Neural cell (in vitro differentiated cells): ENCODE measurements around the gene PPIB. TPM values are rescaled to one million over a fixed set of nuclear protein-coding genes. Genes with fewer than 3 reads are reported as not detected.
"Not testable (repeated sequence)": the region's sequence is repeated elsewhere in the genome, so short reads cannot be mapped to it uniquely, and the experiment has no call there.

Experiments used
- H2AFZ ChIP-seq: fragments of 200-600, 300-800 bp; sonication (generic), shearing (Covaris generic); 2 replicates; pipeline ENCODE4 v1.6.0; 2014; ENCODE audit warnings: low read depth, mild to moderate bottlenecking, antibody characterized with exemption, low read length, moderate library complexity
- H3F3A ChIP-seq: fragments of 200-600 bp; shearing (Covaris generic); 2 replicates; pipeline ENCODE4 v1.6.1; 2016; ENCODE audit warnings: mild to moderate bottlenecking, moderate library complexity, mixed read lengths, antibody characterized with exemption, low read length; ENCODE audit not compliant: insufficient read depth, poor library complexity, severe bottlenecking
- H3K27ac ChIP-seq: fragments of 200-600, 300-800 bp; sonication (generic), shearing (Covaris generic); 2 replicates; pipeline ENCODE4 v1.5.1; 2014; ENCODE audit warnings: mild to moderate bottlenecking, low read length, moderate library complexity
- H3K27me3 ChIP-seq: fragments of 300-800, 200-600 bp; sonication (generic), shearing (Covaris generic); 2 replicates; pipeline ENCODE4 v1.6.0; 2014; ENCODE audit warnings: mild to moderate bottlenecking, low read depth, low read length, moderate library complexity; ENCODE audit not compliant: insufficient read depth
- H3K36me3 ChIP-seq: fragments of 300-800, 200-600 bp; sonication (generic), shearing (Covaris generic); 2 replicates; pipeline ENCODE4 v1.5.1; 2014; ENCODE audit warnings: mild to moderate bottlenecking, antibody characterized with exemption, low read length, moderate library complexity; ENCODE audit not compliant: insufficient read depth
- H3K4me2 ChIP-seq: fragments of 300-800, 200-600 bp; sonication (generic), shearing (Covaris generic); 2 replicates; pipeline ENCODE4 v1.6.0; 2014; ENCODE audit warnings: mild to moderate bottlenecking, low read length
- H3K4me3 ChIP-seq: fragments of 300-800, 200-600 bp; sonication (generic), shearing (Covaris generic); 2 replicates; pipeline ENCODE4 v1.5.1; 2014; ENCODE audit warnings: mild to moderate bottlenecking, low read length, moderate library complexity
- H3K79me2 ChIP-seq: fragments of 200-600 bp; shearing (Covaris generic); replicated peaks from 2 replicates; pipeline ENCODE4 v1.6.0; 2014; ENCODE audit warnings: mild to moderate bottlenecking, low read length, moderate library complexity; ENCODE audit not compliant: insufficient read depth
- H3K9ac ChIP-seq: fragments of 300-800, 200-600 bp; sonication (generic), shearing (Covaris generic); 2 replicates; pipeline ENCODE4 v1.6.1; 2016; ENCODE audit warnings: mild to moderate bottlenecking, low read length, mixed read lengths
- H3K9me2 ChIP-seq: fragments of 200-600 bp; shearing (Covaris generic); 2 replicates; pipeline ENCODE4 v1.6.1; 2016; ENCODE audit warnings: mild to moderate bottlenecking, low read length, mixed read lengths; ENCODE audit not compliant: insufficient read depth
- H3K9me3 ChIP-seq: fragments of 200-600, 300-800 bp; sonication (generic), shearing (Covaris generic); 2 replicates; pipeline ENCODE4 v1.6.1; 2016; ENCODE audit warnings: mild to moderate bottlenecking, mixed run types, low read length, moderate library complexity, mixed read lengths
- H4K20me1 ChIP-seq: fragments of 200-600 bp; shearing (Covaris generic); 2 replicates; pipeline ENCODE4 v1.6.1; 2016; ENCODE audit warnings: mild to moderate bottlenecking, mixed run types; ENCODE audit not compliant: insufficient read depth
- CTCF ChIP-seq: fragments of 450-650 bp; IDR thresholded peaks from 2 replicates; pipeline ENCODE4 v1.5.1; 2014; ENCODE audit warnings: antibody characterized with exemption, mild to moderate bottlenecking, moderate library complexity; ENCODE audit not compliant: poor library complexity, severe bottlenecking
- EP300 ChIP-seq: fragments of 450-650 bp; conservative IDR thresholded peaks from 2 replicates; pipeline ENCODE4 v1.6.1; 2014; ENCODE audit warnings: antibody characterized with exemption, mild to moderate bottlenecking, moderate library complexity; ENCODE audit not compliant: poor library complexity, severe bottlenecking
- EZH2 ChIP-seq: fragments of 200-600, 300-800 bp; shearing (Covaris generic), sonication (generic); IDR thresholded peaks from 2 replicates; pipeline ENCODE4 v1.6.1; 2014; ENCODE audit warnings: antibody characterized with exemption, low read length, borderline replicate concordance, mild to moderate bottlenecking; ENCODE audit not compliant: insufficient read depth, poor library complexity, severe bottlenecking
- MXI1 ChIP-seq: fragments of 450-650 bp; conservative IDR thresholded peaks from 2 replicates; pipeline ENCODE4 v1.6.1; 2014; ENCODE audit warnings: antibody characterized with exemption, mild to moderate bottlenecking; ENCODE audit not compliant: poor library complexity, severe bottlenecking
- POLR2AphosphoS5 ChIP-seq: IDR thresholded peaks from 2 replicates; pipeline ENCODE4 v1.6.1; 2012
- RAD21 ChIP-seq: fragments of 450-650 bp; conservative IDR thresholded peaks from 2 replicates; pipeline ENCODE4 v1.6.1; 2014; ENCODE audit warnings: antibody characterized with exemption, mild to moderate bottlenecking, moderate library complexity
- REST ChIP-seq: IDR thresholded peaks from 2 replicates; pipeline ENCODE4 v1.6.1; 2012; ENCODE audit warnings: borderline replicate concordance
- SMC3 ChIP-seq: fragments of 450-650 bp; conservative IDR thresholded peaks from 2 replicates; pipeline ENCODE4 v1.6.1; 2014; ENCODE audit warnings: antibody characterized with exemption, mild to moderate bottlenecking, moderate library complexity; ENCODE audit not compliant: poor library complexity
- TAF1 ChIP-seq: IDR thresholded peaks from 2 replicates; pipeline ENCODE4 v1.6.1; 2012; ENCODE audit warnings: low read depth
- polyA plus RNA-seq: library from polyadenylated mRNA; depleted of rRNA; stranded (reverse); fragments of >200 nt; gene quantifications from 2 replicates; pipeline ENCODE4 v1.2.3, GENCODE V29; 2014

PPIB gene
- polyA plus RNA-seq, 1 donor from 2014 or later, result 206 TPM

- no peak for TF ChIP-seq RAD21
- no peak for TF ChIP-seq MXI1
These were observed 40.4 kb downstream of the PPIB start (continued) for GRCh38 chr15:64122444-64122843.

- no peak for TF ChIP-seq EZH2
- no peak for TF ChIP-seq REST
- no peak for TF ChIP-seq EP300
- no peak for TF ChIP-seq MXI1
- TF ChIP-seq RAD21, result no peak
- no peak for TF ChIP-seq SMC3
- TF ChIP-seq CTCF, result no peak
- TF ChIP-seq POLR2AphosphoS5, result no peak
- TF ChIP-seq TAF1, result no peak
- Histone ChIP-seq H3K4me2 (no peak overlapping the region), H3K9ac (no peak overlapping the region), H3K27me3 (no peaks in the 10 kb centered on the region), H3K79me2 (no peaks in the 10 kb centered on the region), H3F3A (no peaks in the 10 kb centered on the region), H3K9me3 (no peaks in the 10 kb centered on the region), H3K27ac (no peak overlapping the region), H3K4me3 (no peak overlapping the region), H2AFZ (no peak overlapping the region), H3K9me2 (no peaks in the 10 kb centered on the region), H4K20me1 (no peaks in the 10 kb centered on the region), H3K36me3 (peaks cover 6% of the 10 kb centered on the region)
These were observed 41.2 kb downstream of the PPIB start for GRCh38 chr15:64121614-64122013.

GRCh38 chr15:64120322-64120721, 42.5 kb downstream of the PPIB start:
- H2AFZ ChIP-seq, H3K36me3 ChIP-seq, H3F3A ChIP-seq, H3K9ac ChIP-seq, H3K9me3 ChIP-seq, H3K4me2 ChIP-seq, H3K4me3 ChIP-seq, H3K27ac ChIP-seq, H3K79me2 ChIP-seq, H4K20me1 ChIP-seq, H3K27me3 ChIP-seq, H3K9me2 ChIP-seq: not testable (repeated sequence)
